NCI-H2196 treated with DMSO at 0.1 percent for 48 hours (cell line): ENCODE measurements around the gene FAM204A.

Experiments used
- DNase-seq: peaks from one replicate; lab custom pipeline; 2025; ENCODE audit not compliant: unreplicated experiment; lab: John Stamatoyannopoulos, UW

The FAM204A gene

DNA sequence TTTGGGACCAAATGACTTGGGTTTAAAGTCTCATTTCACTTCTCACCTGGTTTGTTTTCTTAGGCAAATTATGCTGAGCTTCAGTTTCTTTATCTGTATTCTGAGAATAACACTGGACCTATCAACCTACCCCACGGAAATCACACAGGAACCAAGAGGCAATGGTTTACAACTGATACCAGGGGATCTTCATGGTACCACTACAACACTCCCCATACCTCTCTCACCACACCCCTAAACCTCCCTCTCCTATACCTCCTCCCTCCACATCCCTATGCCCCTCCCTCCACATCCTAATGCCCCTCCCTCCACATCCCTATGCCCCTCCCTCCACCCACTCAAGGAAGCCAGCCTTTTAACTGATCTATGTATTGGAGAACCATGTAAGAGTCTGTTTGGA lies 9.9 kb downstream of the FAM204A start:
- DNase-seq, result no peak

DNA sequence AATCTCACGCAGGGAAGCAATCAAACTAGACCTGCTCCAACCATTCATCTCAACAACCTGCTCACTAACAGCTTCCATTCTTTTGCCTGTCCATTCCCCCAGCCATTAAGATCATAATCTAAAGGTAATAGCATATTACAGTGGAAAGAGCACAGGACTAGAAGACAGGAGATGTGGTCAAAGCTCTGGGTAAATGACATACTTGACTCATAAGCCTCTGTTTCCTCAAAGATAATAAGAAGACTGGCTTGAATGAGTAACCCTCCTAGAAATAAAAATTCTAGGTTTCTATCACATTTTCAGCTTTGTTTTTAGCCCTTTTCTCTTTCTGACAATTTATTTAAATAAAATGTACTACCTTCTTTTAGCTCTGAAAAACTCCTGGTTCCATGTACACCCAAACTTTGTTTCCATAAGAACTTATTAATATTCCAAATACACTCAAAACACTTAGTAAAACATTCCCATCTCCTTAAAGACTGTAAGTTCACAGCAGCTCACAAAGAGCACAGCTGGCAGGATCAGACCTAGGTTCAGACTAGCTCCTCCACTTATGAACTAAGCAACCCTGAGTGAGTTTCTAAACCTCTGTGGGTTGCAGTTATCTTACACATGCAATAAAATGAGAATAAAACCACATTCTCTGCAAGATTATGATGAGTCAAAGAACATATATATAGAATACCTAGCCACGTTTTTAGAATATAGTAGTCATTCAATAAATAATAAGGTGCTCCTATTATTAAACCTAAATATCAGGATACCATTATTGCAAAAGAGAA lies 11.6 kb downstream of the FAM204A start:
- DNase-seq, result no peak

DNA sequence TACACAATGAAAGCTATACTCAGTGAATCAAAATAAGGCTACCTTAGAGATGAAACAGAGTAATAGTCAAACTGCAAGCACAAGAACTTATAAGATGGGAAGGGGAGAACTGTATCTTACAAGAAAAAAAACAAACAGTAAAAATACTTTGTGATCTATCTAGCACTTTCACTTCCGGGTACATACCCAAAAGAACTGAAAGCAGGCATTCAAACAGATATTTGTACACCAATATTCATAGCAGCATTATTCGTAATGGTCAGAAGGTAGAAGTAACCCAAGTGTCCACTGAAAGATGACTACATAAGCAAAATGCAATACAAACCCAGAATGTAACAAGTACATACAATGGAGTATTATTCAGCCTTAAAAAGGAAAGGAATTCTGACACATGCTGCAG lies 18.0 kb downstream of the FAM204A start:
- no peak for DNase-seq

DNA sequence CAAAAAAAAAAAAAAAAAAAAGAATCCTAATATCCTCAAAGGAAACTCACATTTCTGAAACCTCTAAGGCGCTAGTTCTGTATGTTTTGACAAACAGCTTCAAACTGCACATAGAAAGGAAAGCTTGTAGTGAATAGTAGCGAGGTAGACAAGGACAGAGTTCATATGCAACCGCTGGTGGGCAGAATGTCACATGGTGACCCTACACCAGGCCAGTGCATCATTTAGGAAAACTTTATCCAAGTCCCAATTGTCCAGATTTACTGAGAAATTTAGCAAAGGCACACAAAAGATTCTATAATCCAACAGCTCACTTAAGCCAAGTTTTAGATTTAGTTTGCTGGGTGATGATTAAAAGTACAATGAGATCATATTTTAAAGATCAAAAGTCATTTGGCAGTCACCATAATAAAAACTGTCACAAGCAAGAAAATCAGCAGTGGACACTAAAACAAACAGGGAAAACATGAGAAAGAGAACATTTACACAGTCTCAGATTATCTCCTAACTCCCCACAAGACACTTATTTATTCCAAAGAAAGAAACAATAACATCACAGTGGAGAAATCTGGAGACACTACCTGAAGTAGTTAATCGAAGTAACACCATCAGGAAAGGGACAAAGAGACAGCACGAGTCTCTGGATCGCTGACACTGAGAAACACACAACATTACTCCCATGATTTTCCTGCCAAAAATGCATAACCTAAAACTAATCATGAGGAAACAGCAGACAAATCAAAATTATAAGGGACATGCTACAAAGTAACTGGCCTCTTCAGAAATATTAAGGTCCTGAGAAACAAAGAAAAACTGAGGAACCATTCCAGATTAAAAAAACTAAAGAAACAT lies 20.2 kb downstream of the FAM204A start:
- DNase-seq, result no peak

DNA sequence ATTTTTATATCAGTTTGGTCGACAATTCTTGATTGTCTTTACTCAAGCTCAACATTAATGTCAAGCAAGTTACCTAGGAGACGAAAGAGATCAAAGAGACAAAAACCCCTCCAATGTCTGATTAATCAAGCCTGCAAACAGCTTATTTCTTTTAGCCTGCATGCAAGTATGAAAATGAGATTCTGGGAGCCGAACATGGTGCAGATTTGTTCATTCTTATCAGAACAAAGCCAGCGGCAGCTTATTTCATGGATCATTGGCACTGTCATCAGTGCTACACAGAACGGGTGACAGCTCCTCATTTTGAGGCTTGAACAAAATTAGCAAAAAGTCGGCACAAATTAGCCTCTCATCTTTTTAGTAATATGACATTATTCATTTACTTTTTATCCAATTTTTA lies 26.5 kb downstream of the FAM204A start:
- no peak for DNase-seq

DNA sequence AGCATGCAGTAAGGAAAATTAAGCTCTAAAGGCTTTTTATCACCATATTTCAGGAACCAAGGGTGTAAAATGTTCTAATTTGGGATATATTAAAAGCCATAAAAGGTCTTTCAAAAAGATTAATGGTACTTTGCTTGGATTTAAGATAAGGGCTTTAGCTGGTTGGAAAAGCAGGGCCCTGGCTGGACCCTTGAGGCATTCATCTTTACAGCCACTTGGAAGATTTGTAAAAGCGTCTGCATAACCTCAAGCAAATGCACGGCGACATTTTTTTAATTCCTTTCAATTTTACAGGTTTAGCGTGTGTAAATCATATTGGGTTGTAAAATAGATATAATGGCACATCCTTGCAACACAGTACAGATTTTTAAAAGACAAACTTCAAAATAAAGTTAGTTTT lies 27.2 kb downstream of the FAM204A start:
- DNase-seq, result no peak

DNA sequence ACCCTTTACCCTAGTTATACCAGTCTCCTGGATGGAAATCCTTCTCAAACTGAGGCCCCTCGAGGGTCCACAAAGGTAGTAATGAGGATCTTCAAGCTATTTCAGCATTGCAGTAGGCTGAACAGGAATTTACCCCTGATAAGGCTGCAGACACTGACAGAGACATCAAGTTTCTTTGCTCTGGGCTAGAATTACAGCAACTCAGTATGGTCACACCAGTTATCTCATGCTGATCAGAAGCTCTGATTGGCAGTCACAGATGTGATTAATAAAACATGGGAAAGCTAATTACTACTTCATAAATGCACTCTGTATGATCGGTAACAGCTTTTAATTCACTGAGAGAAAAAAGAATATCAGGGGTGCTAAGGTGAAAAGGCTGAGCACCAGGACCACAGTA lies 30.6 kb downstream of the FAM204A start:
- DNase-seq, result no peak

DNA sequence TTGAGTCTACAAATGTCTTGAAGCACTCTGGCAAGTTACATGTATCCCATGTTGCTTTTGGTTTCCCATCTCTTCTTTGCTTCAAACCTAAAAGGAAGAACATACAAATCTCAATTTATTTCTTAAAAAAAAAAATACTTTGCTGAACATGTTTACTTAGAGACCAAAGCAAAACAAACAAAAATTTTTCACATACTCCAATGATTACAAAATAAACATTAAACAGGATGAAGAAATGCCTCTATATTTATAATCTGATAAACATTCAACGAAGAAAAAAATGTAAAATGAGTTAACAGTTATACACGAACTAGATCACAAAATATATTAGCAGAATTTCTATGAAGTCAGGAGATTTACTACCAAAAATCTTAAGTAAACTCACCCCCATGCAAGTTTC lies 31.3 kb downstream of the FAM204A start:
- DNase-seq, result no peak

DNA sequence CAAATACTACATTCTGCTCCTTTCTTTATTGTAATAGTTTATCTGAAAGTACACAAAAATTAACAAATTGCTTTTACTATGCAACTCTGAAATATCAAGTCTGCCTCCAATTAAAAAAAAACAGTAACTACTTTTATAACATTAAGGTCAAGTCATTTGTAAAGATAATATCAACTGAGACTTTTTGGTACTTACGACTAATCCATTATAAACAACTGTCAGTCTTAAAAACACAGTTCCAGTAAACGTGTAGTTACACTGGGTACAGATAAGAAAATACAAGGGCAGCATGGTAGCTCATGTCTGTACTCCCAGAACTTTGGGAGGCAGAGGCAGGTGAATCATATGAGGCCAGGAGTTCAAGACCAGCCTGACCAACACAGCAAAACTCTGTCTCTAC lies 32.2 kb downstream of the FAM204A start:
- DNase-seq, result no peak

DNA sequence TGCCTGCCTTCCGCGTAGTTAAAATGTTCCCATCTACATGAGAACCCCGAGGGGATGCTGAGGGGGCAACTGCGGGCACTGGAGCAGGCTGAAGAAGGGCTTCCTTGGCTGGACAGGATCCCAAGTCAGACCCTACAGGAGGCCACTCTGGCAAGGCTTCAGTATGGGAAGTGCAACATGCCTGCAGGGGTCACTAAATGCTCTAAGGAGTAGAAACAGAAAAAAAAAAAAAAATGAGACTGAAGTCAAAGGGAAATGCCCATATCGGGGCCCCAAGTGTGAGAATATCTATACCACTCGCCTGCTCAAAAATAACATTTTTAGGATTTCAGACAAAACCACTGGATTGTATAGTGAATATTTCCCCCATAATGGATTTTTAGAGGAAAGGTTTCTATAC lies 33.5 kb downstream of the FAM204A start:
- DNase-seq, result no peak

DNA sequence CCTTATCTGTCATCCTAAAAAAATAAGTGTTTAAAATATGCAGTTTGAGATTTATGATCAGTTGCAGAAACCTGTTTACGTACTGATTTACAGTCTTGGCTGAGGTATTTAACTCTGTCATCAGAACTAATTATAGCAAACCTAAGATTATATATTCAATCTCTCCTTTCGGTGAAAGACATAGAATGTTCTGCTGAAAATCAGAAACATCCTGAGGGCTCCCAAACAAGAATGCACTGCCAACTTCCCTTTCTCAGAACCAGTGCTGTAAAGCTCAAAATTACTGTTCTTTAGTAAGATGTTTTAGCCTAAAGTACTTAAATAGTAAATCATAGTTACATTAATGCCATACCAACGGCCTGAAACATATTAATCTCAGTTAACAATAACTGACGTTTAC lies 34.3 kb downstream of the FAM204A start:
- DNase-seq, result no peak

DNA sequence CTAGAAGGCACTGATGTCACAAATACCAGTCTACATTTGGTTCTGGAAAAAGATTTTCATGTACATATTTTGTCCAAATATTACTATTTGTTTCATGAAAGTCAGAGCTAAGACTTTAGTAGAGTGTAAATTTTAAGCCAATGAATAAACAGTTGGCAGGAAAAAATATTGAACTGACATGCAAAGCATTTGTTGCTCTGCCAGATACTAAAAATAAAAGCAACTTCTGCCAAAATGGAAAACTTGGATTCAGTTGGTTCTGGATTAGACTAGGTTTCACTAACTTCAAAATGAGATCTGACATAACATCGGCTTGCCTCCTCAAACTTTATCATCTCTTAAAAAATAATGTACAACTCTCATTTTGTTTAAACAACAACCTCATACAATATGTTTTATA lies 34.9 kb downstream of the FAM204A start:
- DNase-seq, result no peak

DNA sequence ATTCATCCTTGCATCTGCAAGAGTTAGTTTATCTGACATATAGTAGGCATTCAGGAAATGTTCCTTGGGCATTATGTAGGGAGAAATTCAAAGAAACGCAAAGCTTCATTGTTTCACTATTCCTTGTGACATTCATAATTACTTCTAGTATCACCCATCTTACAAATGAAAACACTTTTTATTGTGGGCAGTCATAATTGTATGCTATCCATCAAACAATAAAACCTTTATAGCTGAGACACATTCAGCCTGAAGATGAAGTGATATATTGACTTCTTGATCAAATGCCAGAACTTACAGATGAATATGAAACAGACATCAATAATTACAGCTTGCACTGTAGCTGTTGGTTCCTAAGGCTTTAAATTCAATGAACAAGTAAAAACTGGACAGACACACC lies 36.4 kb downstream of the FAM204A start:
- DNase-seq, result no peak

DNA sequence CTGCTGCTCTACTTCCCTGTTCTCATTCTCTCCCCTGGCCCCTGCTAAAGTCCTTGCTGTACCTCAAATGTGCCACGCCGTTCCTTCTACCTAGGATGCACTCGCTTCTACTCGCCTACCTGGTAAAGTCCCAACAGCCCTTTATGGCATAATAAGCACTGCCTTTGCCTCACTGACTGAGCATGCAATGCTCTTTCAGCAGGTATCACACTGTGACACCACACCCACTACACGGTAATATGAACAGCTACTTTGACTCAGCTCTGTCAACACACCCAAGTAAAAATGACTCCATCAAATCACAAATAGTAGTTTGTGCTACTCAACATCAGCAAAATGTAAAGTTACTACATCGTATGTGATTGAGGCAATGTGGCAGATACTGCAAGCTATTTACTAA lies 37.6 kb downstream of the FAM204A start:
- DNase-seq, result no peak

DNA sequence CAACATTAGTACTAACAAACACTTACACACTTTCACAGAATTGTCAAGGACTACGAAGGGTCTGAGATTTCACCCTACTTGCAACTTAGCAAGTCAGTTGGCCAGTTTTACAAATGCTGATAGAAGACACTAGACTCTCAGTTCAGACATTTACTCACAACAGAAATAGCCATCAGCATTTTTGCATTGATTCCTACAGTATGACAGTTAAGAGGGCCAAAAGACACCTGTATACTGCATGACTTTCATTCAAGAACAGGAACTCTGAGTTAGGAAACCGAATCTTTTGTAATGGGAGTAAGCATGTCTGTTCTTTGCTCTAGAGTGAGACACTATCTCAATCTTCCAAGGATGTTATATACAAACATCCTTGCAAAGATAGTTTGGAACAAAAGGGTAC lies 40.9 kb downstream of the FAM204A start:
- DNase-seq, result no peak

DNA sequence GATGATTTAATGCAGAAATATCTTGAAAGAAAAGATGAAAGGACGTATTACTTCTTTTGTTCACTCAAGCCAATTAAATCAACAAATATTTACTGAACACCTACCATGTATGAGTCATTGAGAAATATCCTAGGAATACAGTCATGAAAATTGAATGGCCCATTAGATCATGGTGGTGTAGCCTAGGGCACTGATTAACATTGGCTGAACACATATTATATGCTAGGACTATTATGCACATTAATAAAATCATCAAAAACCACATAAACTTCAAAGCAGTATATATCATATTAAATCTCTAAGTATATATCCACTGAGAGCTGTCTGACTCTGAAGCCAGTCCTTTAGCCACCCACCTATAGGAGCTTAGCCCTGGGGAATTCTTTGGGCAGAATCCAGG lies 41.8 kb downstream of the FAM204A start:
- no peak for DNase-seq

DNA sequence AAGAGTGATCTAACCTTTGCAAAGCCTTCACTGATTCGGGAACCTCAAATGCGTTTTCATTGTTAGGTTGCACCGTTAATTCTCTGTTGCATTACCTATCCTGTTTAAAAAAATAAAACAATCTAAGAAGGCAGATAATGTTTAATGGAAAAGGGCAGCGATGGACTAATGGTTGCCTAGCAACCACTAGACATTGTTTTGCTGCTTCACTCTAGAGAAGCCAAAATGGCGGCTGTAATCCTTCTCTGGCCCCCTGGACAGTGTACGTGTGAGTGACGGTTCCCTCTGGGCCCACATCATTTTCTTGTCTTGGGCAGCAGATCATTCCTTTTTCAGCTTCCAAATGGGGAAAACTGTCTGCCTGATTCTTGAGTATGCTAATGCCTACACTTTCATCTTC lies 43.3 kb downstream of the FAM204A start:
- no peak for DNase-seq

DNA sequence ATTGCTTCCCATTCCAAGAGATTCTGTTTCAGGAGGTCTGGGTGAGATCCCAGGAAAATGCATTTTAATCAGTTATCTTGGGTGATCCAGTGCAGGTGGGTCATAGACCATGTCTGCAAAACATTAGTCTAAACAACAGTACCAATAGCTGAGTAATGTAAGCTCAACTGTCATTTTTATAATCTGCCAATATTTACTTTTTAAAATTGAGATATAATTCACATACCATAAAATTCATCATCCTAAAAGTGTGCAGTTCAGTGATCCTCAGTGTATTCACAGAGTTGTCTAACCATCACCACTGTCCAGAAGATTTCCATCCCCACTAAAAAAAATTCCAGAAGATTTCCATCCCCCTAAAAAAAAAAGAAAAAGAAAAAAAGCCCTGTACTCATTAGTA lies 51.0 kb downstream of the FAM204A start:
- no peak for DNase-seq

DNA sequence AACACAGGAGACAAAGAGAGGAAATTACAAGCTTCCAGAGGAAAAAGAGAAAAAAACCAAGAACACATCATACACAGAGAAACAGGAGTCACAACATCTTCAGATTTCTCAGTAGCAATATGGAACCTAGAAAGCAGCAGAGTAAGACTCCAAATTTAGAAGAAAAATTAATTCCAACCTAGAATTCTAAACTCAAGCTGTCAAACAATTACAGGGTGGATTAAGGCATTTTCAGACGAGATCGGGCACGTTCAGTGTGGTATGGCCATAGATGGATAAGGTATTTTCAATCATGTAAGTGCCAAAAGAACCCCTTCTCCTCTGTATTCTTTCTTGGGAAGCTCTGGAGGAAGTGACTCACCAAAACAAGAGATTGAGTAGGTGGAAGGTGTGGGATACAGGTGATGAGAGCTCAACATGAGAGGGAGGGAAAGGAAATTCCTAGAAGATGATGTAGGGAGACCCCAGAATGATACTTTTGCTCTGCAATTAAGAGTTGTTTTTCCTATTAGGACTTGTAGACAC lies 51.6 kb downstream of the FAM204A start:
- no peak for DNase-seq

DNA sequence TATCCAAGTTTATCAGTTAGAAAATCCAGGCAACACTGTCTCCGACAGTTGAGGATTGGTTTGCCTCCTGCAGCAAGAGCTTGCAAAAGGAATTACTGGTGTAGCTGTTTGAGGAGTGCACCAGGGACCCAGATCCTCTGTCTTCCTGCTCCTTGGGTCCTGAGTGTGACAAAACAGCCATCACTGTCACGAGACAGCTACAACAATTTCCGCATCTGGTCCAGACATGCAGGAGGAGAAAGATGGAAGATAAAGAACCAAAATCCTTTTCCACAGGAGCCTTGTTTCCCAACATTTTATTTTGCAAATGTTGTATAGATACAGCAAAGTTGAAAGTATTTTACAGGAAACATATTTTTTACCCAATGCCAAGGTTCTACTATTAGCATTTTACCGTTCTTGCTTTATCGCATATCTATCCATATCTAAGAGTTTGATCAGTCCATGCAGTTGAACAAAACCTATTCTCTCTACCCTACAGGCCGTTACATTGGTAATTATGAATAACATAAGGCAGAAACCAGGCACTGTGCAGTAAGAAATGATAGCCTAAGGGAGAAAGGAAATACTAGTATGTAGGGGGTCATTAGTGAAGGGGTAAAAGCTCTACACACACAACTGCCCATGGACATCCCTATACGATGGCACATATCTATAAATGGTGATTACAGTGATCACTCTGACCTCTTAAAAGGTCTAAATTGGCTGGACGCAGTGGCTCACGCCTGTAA lies 54.9 kb downstream of the FAM204A start:
- no peak for DNase-seq

DNA sequence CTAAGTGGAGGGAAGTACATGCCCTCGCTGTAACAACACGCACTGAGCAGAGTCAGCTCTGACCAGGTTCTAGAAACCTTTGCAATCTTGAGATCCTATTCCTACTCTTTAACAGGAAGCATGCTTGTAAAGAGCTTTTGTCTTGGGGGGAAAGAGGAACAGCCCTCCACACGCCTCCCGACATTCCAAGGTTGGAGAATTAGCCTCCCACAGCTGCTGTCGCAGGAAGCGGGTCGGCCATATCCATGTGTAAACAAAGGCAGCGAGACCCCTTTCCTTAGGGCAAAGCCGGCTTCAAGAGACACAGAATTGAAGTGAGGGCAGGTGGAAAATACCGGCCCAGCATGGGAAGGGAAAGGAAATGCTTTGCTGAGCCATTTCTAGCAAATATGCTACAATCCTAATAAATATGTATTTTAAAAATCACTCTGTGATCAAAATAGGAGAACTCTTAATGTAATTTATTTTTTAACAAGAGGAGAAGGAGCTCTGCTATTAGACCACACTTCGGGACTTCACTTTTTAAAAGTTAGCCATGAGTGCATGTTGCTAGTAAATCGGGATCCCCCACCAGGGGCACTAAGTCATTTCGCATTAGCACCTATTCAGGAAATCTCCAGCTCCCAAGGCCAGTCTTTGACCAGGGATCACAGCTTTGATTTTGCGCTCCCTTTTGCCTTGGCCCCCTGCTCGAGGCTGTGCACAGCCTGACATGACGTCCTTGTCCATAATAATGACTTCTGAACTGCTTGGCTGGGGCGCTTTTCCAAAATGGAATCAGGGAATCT lies 55.9 kb downstream of the FAM204A start:
- no peak for DNase-seq
